A549 (cell line): ENCODE results near the gene SLC2A8. TPM values are rescaled to one million over a fixed set of nuclear protein-coding genes. Genes with fewer than 3 reads are reported as not detected.

Experiments used
- ATAC-seq, 2 experiments: fragments of 200-7000 bp in 1 of 2; fragments of >200 bp in 1 of 2; cut with Nextera tagmentation in 1 of 2; cut with Tn5 transposase in 1 of 2; 3 replicates each; pipeline versions ENCODE4 v1.8.0 to v1.9.1; 2018 to 2020; ENCODE audit warnings: mild to moderate bottlenecking in 1 of 2, moderate library complexity in 1 of 2
- CTCF ChIA-PET: fragments of 300-600 bp; sonication (Branson Sonifier 250); formaldehyde crosslinking; extraction: SDS; loops from one replicate; lab custom pipeline; 2021; ENCODE audit warnings: antibody characterized with exemption, inconsistent platforms; lab: Yijun Ruan, JAX
- POLR2A ChIA-PET: fragments of 350-600 bp; formaldehyde crosslinking; extraction: SDS; loops from one replicate; lab custom pipeline; 2021; ENCODE audit warnings: antibody characterized with exemption, inconsistent platforms; lab: Yijun Ruan, JAX
- DNase-seq, 2 experiments: peaks; one replicate each; pipeline versions ENCODE4 v3.0.0 to v3.0.0-alpha.2; 2011 to 2016; ENCODE audit warnings: low read depth in 1 of 2, low spot score in 1 of 2
- FAIRE-seq: peaks from 2 replicates; lab custom pipeline; 2011; peaks lifted over from hg19 to GRCh38; lab: Jason Lieb, UNC
- H3K27ac ChIP-seq, 2 experiments: fragments of >200 bp; sonication (Bioruptor Twin); formaldehyde crosslinking; 3 replicates each; pipeline ENCODE4 v1.5.1; 2016 to 2017
- H3K4me1 ChIP-seq: fragments of >200 bp; sonication (Bioruptor Twin); formaldehyde crosslinking; 3 replicates; pipeline ENCODE4 v1.6.1; 2016
- H3K4me2 ChIP-seq: fragments of >200 bp; sonication (Bioruptor Twin); formaldehyde crosslinking; 3 replicates; pipeline ENCODE4 v1.6.1; 2016
- H3K4me3 ChIP-seq: fragments of >200 bp; sonication (Bioruptor Twin); formaldehyde crosslinking; 3 replicates; pipeline ENCODE4 v1.5.1; 2016
- H3K9me3 ChIP-seq: fragments of >200 bp; sonication (Bioruptor Twin); formaldehyde crosslinking; 3 replicates; pipeline ENCODE4 v1.6.1; 2016
- CEBPB ChIP-seq, 2 experiments: fragments of >200 bp in 1 of 2; sonication (Bioruptor Twin) in 1 of 2; formaldehyde crosslinking in 1 of 2; IDR thresholded peaks; 2 replicates each; pipeline ENCODE4 v1.6.1; 2012 to 2016
- HOXB13 ChIP-seq: fragments of 250-450 bp; sonication (Bioruptor Pico); IDR thresholded peaks from 2 replicates; pipeline ENCODE4 v1.5.0; 2020; ENCODE audit warnings: low read depth, mild to moderate bottlenecking, moderate library complexity
- JUN ChIP-seq, 2 experiments: fragments of >200 bp; sonication (Bioruptor Twin); formaldehyde crosslinking; IDR thresholded peaks; 2 replicates in 1 of 2; 3 replicates in 1 of 2; pipeline ENCODE4 v1.6.1; 2016 to 2017
- KDM1A ChIP-seq: fragments of 200-600 bp; sonication (generic); IDR thresholded peaks from 2 replicates; pipeline ENCODE4 v1.6.1; 2016; ENCODE audit warnings: low read depth, mild to moderate bottlenecking
- MYC ChIP-seq: IDR thresholded peaks from 2 replicates; pipeline ENCODE4 v1.6.1; 2012; ENCODE audit warnings: mild to moderate bottlenecking, inconsistent platforms, low read length, improper control_type of control experiment, borderline replicate concordance
- PHF8 ChIP-seq: fragments of 200-600 bp; sonication (generic); IDR thresholded peaks from 2 replicates; pipeline ENCODE4 v1.6.1; 2016; ENCODE audit warnings: low read depth, mild to moderate bottlenecking, antibody characterized with exemption, moderate library complexity, borderline replicate concordance
- POLR2A ChIP-seq: IDR thresholded peaks from 2 replicates; pipeline ENCODE4 v1.6.1; 2012; ENCODE audit warnings: mild to moderate bottlenecking, low read length
- RFX5 ChIP-seq: fragments of 450-650 bp; IDR thresholded peaks from 2 replicates; pipeline ENCODE4 v1.7.1; 2014; ENCODE audit warnings: antibody characterized with exemption, mild to moderate bottlenecking, moderate library complexity
- SMC3 ChIP-seq: fragments of >200 bp; sonication (Bioruptor Twin); formaldehyde crosslinking; IDR thresholded peaks from 3 replicates; pipeline ENCODE4 v1.6.1; 2018; ENCODE audit warnings: inconsistent platforms
- TP53 ChIP-seq: fragments of 250-450 bp; sonication (Bioruptor Pico); IDR thresholded peaks from 2 replicates; pipeline ENCODE4 v1.5.0; 2021; ENCODE audit warnings: mild to moderate bottlenecking, moderate library complexity
- ZFP36 ChIP-seq: fragments of 450-650 bp; IDR thresholded peaks from 2 replicates; pipeline ENCODE4 v1.6.1; 2014; ENCODE audit warnings: borderline replicate concordance; ENCODE audit not compliant: partially characterized antibody
- WGBS: methylation state at CpG from one replicate; pipeline ENCODE4 v1.1.6; 2017; ENCODE audit errors: missing lambda C conversion rate; 5-methylcytosine and 5-hydroxymethylcytosine counted together
- polyA plus RNA-seq, 4 experiments: library from polyadenylated mRNA; depleted of rRNA in 3 of 4; stranded (reverse); fragments of >200 nt; fragmentation: RNase III in 1 of 4; extraction: RNeasy Plus Mini Kit Qiagen cat#74134 plus additional on column Dnase treatment in 1 of 4; gene quantifications; 2 replicates in 3 of 4; 3 replicates in 1 of 4; pipeline ENCODE4 v1.2.3, GENCODE V29; 2011 to 2017
- TF ChIP-seq, protein P1 (sequence below): fragments of 250-450 bp; sonication (Bioruptor Pico); IDR thresholded peaks from 2 replicates; pipeline ENCODE4 v1.5.0; 2020; ENCODE audit warnings: low read depth, mild to moderate bottlenecking, moderate library complexity
- TF ChIP-seq, protein P2 (sequence below): fragments of 200-600 bp; sonication (generic); IDR thresholded peaks from 2 replicates; pipeline ENCODE4 v1.6.1; 2016; ENCODE audit warnings: antibody characterized with exemption, mild to moderate bottlenecking, moderate library complexity
- TF ChIP-seq, protein P3 (sequence below): fragments of 450-650 bp; IDR thresholded peaks from 2 replicates; pipeline ENCODE4 v1.6.1; 2014; ENCODE audit warnings: antibody characterized with exemption
- TF ChIP-seq, protein P4 (sequence below): fragments of >200 bp; sonication (Bioruptor Twin); formaldehyde crosslinking; IDR thresholded peaks from 3 replicates; pipeline ENCODE4 v1.5.1; 2016

SLC2A8 gene
- polyA plus RNA-seq, 2 of the 4 experiments (the other 2 are of a cell fraction): 7.3 to 16.0 TPM

DNA sequence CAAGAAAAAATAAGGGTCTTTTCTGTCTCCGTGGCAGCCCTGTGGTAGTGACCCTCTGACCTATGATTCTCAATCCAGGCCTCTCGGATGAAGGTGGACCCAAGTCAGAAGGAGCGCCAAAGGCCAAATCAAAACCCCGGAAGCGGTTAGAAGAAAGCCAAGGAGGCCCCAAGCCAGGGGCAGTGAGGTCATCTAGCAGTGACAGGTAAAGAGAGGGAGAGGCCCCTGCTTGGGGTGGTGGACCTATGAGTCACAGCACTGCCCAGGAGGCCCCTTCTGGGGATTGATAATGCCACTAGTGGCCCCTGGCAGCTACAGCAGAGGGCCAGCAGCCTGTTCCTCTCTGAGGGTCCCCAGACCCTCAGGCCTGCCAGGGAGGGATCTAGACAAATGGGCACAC is 6.4 kb upstream of the SLC2A8 start:
- H3K4me2 ChIP-seq: no peak overlapping the region
- no peak overlapping the region for H3K4me3 ChIP-seq
- H3K4me1 ChIP-seq: peaks cover 35% of the 10 kb centered on the region
- ChIA-PET POLR2A (no interaction called here), CTCF (interaction anchor here (1.1 kb wide), 1 partner anchor 26 kb away, joined by 3 read pairs; no protein-coding TSS in a partner anchor)
- ATAC-seq (no peak), DNase-seq (no peak), FAIRE-seq (no peak)
- 93% methylated on average over 5 of the region's 5 CpGs for WGBS
- no peaks in the 10 kb centered on the region for H3K9me3 ChIP-seq
- TF ChIP-seq POLR2A (no peak), SMC3 (no peak), JUN (IDR thresholded peaks at IDR 0.05) (no peak)
- TF ChIP-seq, protein P1, sequence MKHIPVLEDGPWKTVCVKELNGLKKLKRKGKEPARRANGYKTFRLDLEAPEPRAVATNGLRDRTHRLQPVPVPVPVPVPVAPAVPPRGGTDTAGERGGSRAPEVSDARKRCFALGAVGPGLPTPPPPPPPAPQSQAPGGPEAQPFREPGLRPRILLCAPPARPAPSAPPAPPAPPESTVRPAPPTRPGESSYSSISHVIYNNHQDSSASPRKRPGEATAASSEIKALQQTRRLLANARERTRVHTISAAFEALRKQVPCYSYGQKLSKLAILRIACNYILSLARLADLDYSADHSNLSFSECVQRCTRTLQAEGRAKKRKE (CRISPR knock-in tag): no peak
- peak overlapping the region; percentile 12 to 94; a peak in 5 of 6 replicates for H3K27ac ChIP-seq

DNA sequence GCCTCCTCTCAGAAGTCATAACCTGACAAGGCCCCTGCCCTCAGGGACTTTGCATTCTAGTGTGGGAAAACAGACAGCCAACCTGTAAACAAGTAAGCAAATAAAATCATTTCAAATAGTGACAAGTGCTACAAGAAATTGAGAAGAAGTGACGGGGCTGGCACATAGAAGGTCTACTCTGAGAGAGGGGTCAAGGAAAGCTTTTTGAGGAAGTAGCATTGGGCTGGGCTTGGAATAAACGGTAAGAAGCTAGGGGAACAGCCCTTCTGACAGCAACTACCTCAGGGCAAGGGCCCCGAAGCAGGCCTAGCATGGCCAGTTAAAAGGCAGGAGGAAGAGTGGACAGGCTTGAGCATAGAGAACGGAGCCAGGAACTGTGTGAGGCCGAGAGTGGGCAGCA is 4.8 kb upstream of the SLC2A8 start:
- FAIRE-seq (no peak), ATAC-seq (no peak), DNase-seq (no peak)
- no peaks in the 10 kb centered on the region for H3K9me3 ChIP-seq
- H3K27ac ChIP-seq: peak overlapping the region in 1 of 2 experiments; percentile 61; a peak in 2 of 6 replicates
- no peak overlapping the region for H3K4me3 ChIP-seq
- CTCF ChIA-PET: interaction anchor here (0.6 to 2.7 kb wide), 5 partner anchors 47 to 432 kb away, joined by 3 to 6 read pairs (median 3); no protein-coding TSS in a partner anchor
- 89% methylated on average over 5 of the region's 5 CpGs for WGBS
- POLR2A ChIA-PET: no interaction called here
- TF ChIP-seq HOXB13 (CRISPR knock-in tag) (no peak), TP53 (CRISPR knock-in tag) (no peak), KDM1A (no peak)
- peaks cover 35% of the 10 kb centered on the region for H3K4me1 ChIP-seq
- no peak overlapping the region for H3K4me2 ChIP-seq

DNA sequence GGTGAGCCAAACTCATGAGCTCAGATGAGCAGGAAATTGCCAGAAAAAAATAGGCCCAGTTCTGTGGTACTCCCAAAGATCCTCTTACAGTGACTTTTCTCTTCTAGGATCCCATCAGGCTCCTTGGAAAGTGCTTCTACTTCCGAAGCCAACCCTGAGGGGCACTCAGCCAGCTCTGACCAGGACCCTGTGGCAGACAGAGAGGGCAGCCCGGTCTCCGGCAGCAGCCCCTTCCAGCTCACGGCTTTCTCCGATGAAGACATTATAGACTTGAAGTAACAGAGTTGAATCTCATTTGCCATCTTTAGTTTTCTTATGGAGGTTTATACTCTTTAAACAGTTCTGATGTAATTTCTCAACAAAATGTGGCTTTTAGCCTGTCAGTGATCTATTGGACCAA is 4.0 kb upstream of the SLC2A8 start:
- no peak for ATAC-seq
- ChIA-PET CTCF (interaction anchor here (0.6 to 2.7 kb wide), 7 partner anchors 45 to 432 kb away, joined by 3 to 9 read pairs (median 3); no protein-coding TSS in a partner anchor), POLR2A (no interaction called here)
- Histone ChIP-seq H3K9me3 (no peaks in the 10 kb centered on the region), H3K4me2 (no peak overlapping the region), H3K27ac (peak overlapping the region in 1 of 2 experiments; percentile 61; a peak in 3 of 6 replicates), H3K4me1 (peaks cover 28% of the 10 kb centered on the region), H3K4me3 (no peak overlapping the region)
- FAIRE-seq: no peak
- TF ChIP-seq PHF8: no peak
- no peak for TF ChIP-seq CEBPB (IDR thresholded peaks at IDR 0.05)
- TF ChIP-seq ZFP36: no peak
- TF ChIP-seq, protein P2, sequence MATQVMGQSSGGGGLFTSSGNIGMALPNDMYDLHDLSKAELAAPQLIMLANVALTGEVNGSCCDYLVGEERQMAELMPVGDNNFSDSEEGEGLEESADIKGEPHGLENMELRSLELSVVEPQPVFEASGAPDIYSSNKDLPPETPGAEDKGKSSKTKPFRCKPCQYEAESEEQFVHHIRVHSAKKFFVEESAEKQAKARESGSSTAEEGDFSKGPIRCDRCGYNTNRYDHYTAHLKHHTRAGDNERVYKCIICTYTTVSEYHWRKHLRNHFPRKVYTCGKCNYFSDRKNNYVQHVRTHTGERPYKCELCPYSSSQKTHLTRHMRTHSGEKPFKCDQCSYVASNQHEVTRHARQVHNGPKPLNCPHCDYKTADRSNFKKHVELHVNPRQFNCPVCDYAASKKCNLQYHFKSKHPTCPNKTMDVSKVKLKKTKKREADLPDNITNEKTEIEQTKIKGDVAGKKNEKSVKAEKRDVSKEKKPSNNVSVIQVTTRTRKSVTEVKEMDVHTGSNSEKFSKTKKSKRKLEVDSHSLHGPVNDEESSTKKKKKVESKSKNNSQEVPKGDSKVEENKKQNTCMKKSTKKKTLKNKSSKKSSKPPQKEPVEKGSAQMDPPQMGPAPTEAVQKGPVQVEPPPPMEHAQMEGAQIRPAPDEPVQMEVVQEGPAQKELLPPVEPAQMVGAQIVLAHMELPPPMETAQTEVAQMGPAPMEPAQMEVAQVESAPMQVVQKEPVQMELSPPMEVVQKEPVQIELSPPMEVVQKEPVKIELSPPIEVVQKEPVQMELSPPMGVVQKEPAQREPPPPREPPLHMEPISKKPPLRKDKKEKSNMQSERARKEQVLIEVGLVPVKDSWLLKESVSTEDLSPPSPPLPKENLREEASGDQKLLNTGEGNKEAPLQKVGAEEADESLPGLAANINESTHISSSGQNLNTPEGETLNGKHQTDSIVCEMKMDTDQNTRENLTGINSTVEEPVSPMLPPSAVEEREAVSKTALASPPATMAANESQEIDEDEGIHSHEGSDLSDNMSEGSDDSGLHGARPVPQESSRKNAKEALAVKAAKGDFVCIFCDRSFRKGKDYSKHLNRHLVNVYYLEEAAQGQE: no peak
- TF ChIP-seq, protein P3, sequence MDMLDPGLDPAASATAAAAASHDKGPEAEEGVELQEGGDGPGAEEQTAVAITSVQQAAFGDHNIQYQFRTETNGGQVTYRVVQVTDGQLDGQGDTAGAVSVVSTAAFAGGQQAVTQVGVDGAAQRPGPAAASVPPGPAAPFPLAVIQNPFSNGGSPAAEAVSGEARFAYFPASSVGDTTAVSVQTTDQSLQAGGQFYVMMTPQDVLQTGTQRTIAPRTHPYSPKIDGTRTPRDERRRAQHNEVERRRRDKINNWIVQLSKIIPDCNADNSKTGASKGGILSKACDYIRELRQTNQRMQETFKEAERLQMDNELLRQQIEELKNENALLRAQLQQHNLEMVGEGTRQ: no peak
- no peak for TF ChIP-seq MYC
- TF ChIP-seq, protein P4, sequence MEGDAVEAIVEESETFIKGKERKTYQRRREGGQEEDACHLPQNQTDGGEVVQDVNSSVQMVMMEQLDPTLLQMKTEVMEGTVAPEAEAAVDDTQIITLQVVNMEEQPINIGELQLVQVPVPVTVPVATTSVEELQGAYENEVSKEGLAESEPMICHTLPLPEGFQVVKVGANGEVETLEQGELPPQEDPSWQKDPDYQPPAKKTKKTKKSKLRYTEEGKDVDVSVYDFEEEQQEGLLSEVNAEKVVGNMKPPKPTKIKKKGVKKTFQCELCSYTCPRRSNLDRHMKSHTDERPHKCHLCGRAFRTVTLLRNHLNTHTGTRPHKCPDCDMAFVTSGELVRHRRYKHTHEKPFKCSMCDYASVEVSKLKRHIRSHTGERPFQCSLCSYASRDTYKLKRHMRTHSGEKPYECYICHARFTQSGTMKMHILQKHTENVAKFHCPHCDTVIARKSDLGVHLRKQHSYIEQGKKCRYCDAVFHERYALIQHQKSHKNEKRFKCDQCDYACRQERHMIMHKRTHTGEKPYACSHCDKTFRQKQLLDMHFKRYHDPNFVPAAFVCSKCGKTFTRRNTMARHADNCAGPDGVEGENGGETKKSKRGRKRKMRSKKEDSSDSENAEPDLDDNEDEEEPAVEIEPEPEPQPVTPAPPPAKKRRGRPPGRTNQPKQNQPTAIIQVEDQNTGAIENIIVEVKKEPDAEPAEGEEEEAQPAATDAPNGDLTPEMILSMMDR: no peak
- no peak for TF ChIP-seq RFX5
- WGBS: 92% methylated on average over 5 of the region's 5 CpGs
- no peak for DNase-seq
